ENCODE results near the gene DNAJC30. TPM values are rescaled to one million over a fixed set of nuclear protein-coding genes. Genes with fewer than 3 reads are reported as not detected.

The DNAJC30 gene
- total RNA-seq, 1 experiment from 2014 or later, result 6.8 TPM

- peaks cover 48% of the 10 kb centered on the region for H3K36me3 Mint-ChIP-seq
- H3K27me3 Mint-ChIP-seq (ENCODE audit: low read depth), result no peaks in the 10 kb centered on the region
- no peaks in the 10 kb centered on the region for H3K4me1 Mint-ChIP-seq
- ChIA-PET POLR2A (no interaction called here), CTCF (interaction anchor here (1.2 to 2.5 kb wide), 2 partner anchors 29 to 89 kb away, joined by 5 to 9 read pairs; no protein-coding TSS in a partner anchor)
- no peak overlapping the region for H3K4me3 Mint-ChIP-seq
- no peak overlapping the region for H3K27ac Mint-ChIP-seq
- no peaks in the 10 kb centered on the region for H3K9me3 Mint-ChIP-seq
- ATAC-seq, result no peak
- TF ChIP-seq PREB (CRISPR knock-in tag; IDR thresholded peaks at IDR 0.05; ENCODE audit: borderline replicate concordance), result no peak
- no peak for TF ChIP-seq TCF7 (CRISPR knock-in tag; IDR thresholded peaks at IDR 0.05; ENCODE audit: low read depth)
- TF ChIP-seq E2F1 (CRISPR knock-in tag; IDR thresholded peaks at IDR 0.05), result no peak
- no peak for TF ChIP-seq ATF6 (CRISPR knock-in tag; IDR thresholded peaks at IDR 0.05)
- no peak for TF ChIP-seq ZNF138 (CRISPR knock-in tag; conservative IDR thresholded peaks at IDR 0.05)
- no peak for TF ChIP-seq ZBTB21 (CRISPR knock-in tag; IDR thresholded peaks at IDR 0.05; ENCODE audit: borderline replicate concordance)
- TF ChIP-seq AR (CRISPR knock-in tag; IDR thresholded peaks at IDR 0.05), result no peak
- no peak for TF ChIP-seq SMAD3 (CRISPR knock-in tag; IDR thresholded peaks at IDR 0.05; ENCODE audit: borderline replicate concordance)
- TF ChIP-seq ZNF121 (CRISPR knock-in tag; IDR thresholded peaks at IDR 0.05), result no peak
- TF ChIP-seq RORB (CRISPR knock-in tag; IDR thresholded peaks at IDR 0.05), result no peak
- TF ChIP-seq ZNF671 (CRISPR knock-in tag; IDR thresholded peaks at IDR 0.05), result no peak
- no peak for DNase-seq (ENCODE audit: low spot score)
Measured at GRCh38 chr7:73696372-73696771, 13.1 kb upstream of the DNAJC30 start.

- DNase-seq (ENCODE audit: low spot score), result no peak
- CTCF ChIA-PET, result interaction anchor here (0.6 to 1.0 kb wide), 2 partner anchors 13 to 35 kb away, joined by 4 to 5 read pairs; no protein-coding TSS in a partner anchor
- 0 out of 2 replicates have a peak, but pooled peaks have one; percentile 31 for TF ChIP-seq ZNF121 (CRISPR knock-in tag; IDR thresholded peaks at IDR 0.05)
- TF ChIP-seq ZNF671 (CRISPR knock-in tag; IDR thresholded peaks at IDR 0.05), result no peak
- Mint-ChIP-seq H3K4me1 (no peaks in the 10 kb centered on the region), H3K9me3 (no peaks in the 10 kb centered on the region), H3K36me3 (peaks cover 58% of the 10 kb centered on the region), H3K4me3 (no peak overlapping the region), H3K27me3 (ENCODE audit: low read depth) (no peaks in the 10 kb centered on the region), H3K27ac (no peak overlapping the region)
- no peak for ATAC-seq
- POLR2A ChIA-PET, result no interaction called here
Measured at GRCh38 chr7:73690646-73691045, 7.4 kb upstream of the DNAJC30 start.

- no peak for ATAC-seq
- H3K36me3 Mint-ChIP-seq, result peaks cover 46% of the 10 kb centered on the region
- CTCF ChIA-PET, result no interaction called here
- TF ChIP-seq ZNF138 (CRISPR knock-in tag; conservative IDR thresholded peaks at IDR 0.05) (no peak), IRF1 (CRISPR knock-in tag; IDR thresholded peaks at IDR 0.05) (no peak), PRDM15 (CRISPR knock-in tag; IDR thresholded peaks at IDR 0.05) (no peak), TP53 (CRISPR knock-in tag; IDR thresholded peaks at IDR 0.05) (no peak), ZNF396 (CRISPR knock-in tag; IDR thresholded peaks at IDR 0.05; ENCODE audit: borderline replicate concordance) (no peak), RORB (CRISPR knock-in tag; IDR thresholded peaks at IDR 0.05) (no peak), HMGA2 (CRISPR knock-in tag; IDR thresholded peaks at IDR 0.05) (no peak), GRHL2 (CRISPR knock-in tag; IDR thresholded peaks at IDR 0.05; ENCODE audit: insufficient replicate concordance, severe bottlenecking) (no peak), ZSCAN18 (CRISPR knock-in tag; IDR thresholded peaks at IDR 0.05) (no peak), GABPB1 (CRISPR knock-in tag; IDR thresholded peaks at IDR 0.05) (no peak)
Measured at GRCh38 chr7:73688288-73688687, 5.0 kb upstream of the DNAJC30 start.

More at GRCh38 chr7:73688288-73688687, 5.0 kb upstream of the DNAJC30 start:
- no peaks in the 10 kb centered on the region for H3K9me3 Mint-ChIP-seq
- POLR2A ChIA-PET, result no interaction called here
- no peaks in the 10 kb centered on the region for H3K27me3 Mint-ChIP-seq (ENCODE audit: low read depth)
- peak overlapping the region; percentile 34; the same call in 1 of the 2 replicates for H3K27ac Mint-ChIP-seq
- no peak for DNase-seq (ENCODE audit: low spot score)
- H3K4me1 Mint-ChIP-seq, result 0 out of 2 replicates have a peak, but pooled peaks cover 3% of the 10 kb centered on the region
- no peak overlapping the region for H3K4me3 Mint-ChIP-seq
